Activated B cell treated with CpG ODN at 0.5 μM for 24 hours (primary cell): ENCODE measurements around the gene TMPRSS2. TPM values are rescaled to one million over a fixed set of nuclear protein-coding genes. Genes with fewer than 3 reads are reported as not detected.

ENCODE experiments used
- ATAC-seq: fragments of 200-7000 bp; cut with Tn5 transposase; one replicate; pipeline ENCODE4 v1.10.0; 2021; ENCODE audit warnings: low read depth, mild to moderate bottlenecking, moderate library complexity
- CTCF ChIA-PET: fragments of 350-600 bp; sonication (Branson Sonifier 250); formaldehyde crosslinking; loops from one replicate; lab custom pipeline; 2021; ENCODE audit warnings: antibody characterized with exemption; lab: Charles Lee
- POLR2A ChIA-PET: fragments of 350-600 bp; sonication (Branson Sonifier 250); formaldehyde crosslinking; loops from one replicate; lab custom pipeline; 2021; ENCODE audit warnings: antibody characterized with exemption; lab: Charles Lee
- DNase-seq: peaks from one replicate; pipeline ENCODE4 v3.0.0; 2022
- H3K27ac Mint-ChIP-seq: one replicate; pipeline ENCODE4 v1.8.0; 2020; ENCODE audit warnings: mixed read lengths
- H3K27me3 Mint-ChIP-seq: one replicate; pipeline ENCODE4 v1.8.0; 2021; ENCODE audit warnings: mixed read lengths
- H3K36me3 Mint-ChIP-seq: one replicate; pipeline ENCODE4 v1.8.0; 2021; ENCODE audit warnings: low read depth, mixed read lengths
- H3K4me1 Mint-ChIP-seq: one replicate; pipeline ENCODE4 v1.8.0; 2021; ENCODE audit warnings: mixed read lengths
- H3K4me3 Mint-ChIP-seq: one replicate; pipeline ENCODE4 v1.8.0; 2020; ENCODE audit warnings: mild to moderate bottlenecking, mixed read lengths
- H3K9me3 Mint-ChIP-seq: one replicate; pipeline ENCODE4 v1.8.0; 2020; ENCODE audit warnings: mixed read lengths
- intact Hi-C: fragments of 100-400 bp; cut with micrococcal nuclease; formaldehyde crosslinking; loops from one replicate; pipeline ENCODE4 v1.15.1; 2024
- total RNA-seq: library from RNA; stranded (reverse); gene quantifications from 2 replicates; pipeline ENCODE4 v1.2.3, GENCODE V29; 2022
- TF ChIP-seq, protein P1 (sequence below): fragments of 200-600 bp; IDR thresholded peaks from one replicate; pipeline ENCODE4 v1.8.0; 2022; ENCODE audit warnings: antibody characterized with exemption, mild to moderate bottlenecking

The TMPRSS2 gene
- total RNA-seq, 1 donor from 2014 or later = not detected

DNA sequence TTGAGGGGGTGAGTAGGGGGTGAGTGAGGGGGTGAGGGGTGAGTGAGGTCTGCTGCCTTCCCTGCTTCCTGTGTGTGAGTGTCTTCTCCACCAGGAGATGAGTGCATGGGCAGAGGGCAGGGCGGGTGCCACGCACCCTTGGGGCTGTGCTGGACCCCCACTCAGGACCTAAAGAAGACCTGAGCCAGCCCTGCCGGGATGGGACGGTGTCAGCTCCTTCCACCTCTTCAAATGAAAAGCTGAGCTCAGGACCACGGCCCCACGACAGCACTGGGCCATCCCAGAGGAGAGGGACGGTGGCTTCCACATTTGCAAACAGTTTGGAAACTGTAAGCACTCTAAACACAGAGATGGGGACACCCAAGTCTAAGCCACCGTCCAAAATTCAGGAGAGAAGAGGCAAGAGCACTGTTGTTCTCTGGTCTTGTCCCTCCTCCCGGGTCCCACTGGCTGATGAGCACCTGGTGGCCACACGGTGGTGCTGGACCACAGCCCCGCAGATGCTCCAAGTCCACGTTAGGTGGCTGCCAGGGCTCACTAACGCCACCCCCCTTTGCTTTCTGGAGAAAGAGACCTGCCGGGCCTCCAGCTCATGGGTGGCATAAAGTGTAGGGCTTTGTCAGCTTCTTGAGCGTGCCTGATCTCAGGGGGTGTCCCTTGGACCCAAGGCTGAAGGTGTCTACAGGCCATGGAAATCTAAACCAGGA, 32.1 kb downstream of the TMPRSS2 start:
- H3K9me3 Mint-ChIP-seq = no peaks in the 10 kb centered on the region
- H3K4me1 Mint-ChIP-seq = no peaks in the 10 kb centered on the region
- no peak overlapping the region for H3K4me3 Mint-ChIP-seq
- ATAC-seq (no peak), DNase-seq (no peak)
- ChIA-PET CTCF (no interaction called here), POLR2A (no interaction called here)
- intact Hi-C loops = no loop called here
- H3K36me3 Mint-ChIP-seq = no peaks in the 10 kb centered on the region
- TF ChIP-seq, protein P1, sequence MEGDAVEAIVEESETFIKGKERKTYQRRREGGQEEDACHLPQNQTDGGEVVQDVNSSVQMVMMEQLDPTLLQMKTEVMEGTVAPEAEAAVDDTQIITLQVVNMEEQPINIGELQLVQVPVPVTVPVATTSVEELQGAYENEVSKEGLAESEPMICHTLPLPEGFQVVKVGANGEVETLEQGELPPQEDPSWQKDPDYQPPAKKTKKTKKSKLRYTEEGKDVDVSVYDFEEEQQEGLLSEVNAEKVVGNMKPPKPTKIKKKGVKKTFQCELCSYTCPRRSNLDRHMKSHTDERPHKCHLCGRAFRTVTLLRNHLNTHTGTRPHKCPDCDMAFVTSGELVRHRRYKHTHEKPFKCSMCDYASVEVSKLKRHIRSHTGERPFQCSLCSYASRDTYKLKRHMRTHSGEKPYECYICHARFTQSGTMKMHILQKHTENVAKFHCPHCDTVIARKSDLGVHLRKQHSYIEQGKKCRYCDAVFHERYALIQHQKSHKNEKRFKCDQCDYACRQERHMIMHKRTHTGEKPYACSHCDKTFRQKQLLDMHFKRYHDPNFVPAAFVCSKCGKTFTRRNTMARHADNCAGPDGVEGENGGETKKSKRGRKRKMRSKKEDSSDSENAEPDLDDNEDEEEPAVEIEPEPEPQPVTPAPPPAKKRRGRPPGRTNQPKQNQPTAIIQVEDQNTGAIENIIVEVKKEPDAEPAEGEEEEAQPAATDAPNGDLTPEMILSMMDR = no peak
- peaks cover 5% of the 10 kb centered on the region for H3K27me3 Mint-ChIP-seq
- no peak overlapping the region for H3K27ac Mint-ChIP-seq

DNA sequence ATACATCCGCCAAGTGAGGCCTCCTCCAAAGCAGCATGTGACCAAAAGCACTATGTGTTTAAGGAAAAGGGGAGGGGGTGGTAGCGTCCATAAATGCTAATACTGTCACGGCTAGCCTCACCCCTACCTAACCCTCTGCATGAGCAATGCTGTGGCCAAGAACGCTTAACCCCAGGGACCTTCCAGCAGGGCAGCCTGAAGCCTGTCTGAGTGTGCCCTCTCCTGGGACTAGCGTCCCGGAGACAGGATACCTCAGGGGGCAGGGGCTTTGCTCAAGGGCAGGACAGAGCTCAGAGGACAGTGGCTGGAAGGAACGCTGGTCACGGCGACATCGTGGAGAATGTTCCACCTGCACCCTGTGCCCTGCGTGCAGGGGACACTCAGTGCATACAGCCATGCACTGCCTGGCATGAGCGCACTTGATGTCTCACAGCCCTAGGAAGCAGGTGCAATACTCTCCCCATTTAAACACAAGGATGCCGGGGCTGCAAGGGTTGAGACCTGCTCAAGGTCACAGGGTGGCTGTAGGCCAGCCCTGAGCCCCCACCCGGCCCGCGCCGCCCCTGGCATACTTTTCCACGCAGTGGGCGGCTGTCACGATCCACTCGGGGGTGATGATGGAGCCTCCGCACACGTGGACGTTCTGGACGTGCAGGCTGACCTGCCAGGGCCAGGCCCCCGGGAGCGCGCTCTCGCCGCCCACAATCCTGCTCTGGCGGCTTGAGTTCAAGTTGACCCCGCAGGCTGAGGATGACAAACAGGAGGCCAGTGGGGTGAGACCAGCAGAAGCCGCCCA, 35.0 kb downstream of the TMPRSS2 start:
- intact Hi-C loops = no loop called here
- no peaks in the 10 kb centered on the region for H3K9me3 Mint-ChIP-seq
- no peaks in the 10 kb centered on the region for H3K4me1 Mint-ChIP-seq
- H3K36me3 Mint-ChIP-seq = no peaks in the 10 kb centered on the region
- POLR2A ChIA-PET = no interaction called here
- TF ChIP-seq, protein P1 = no peak
- CTCF ChIA-PET = no interaction called here
- DNase-seq (no peak), ATAC-seq (no peak)
- H3K4me3 Mint-ChIP-seq = no peak overlapping the region
- H3K27me3 Mint-ChIP-seq = peaks cover 25% of the 10 kb centered on the region
- H3K27ac Mint-ChIP-seq = no peak overlapping the region

DNA sequence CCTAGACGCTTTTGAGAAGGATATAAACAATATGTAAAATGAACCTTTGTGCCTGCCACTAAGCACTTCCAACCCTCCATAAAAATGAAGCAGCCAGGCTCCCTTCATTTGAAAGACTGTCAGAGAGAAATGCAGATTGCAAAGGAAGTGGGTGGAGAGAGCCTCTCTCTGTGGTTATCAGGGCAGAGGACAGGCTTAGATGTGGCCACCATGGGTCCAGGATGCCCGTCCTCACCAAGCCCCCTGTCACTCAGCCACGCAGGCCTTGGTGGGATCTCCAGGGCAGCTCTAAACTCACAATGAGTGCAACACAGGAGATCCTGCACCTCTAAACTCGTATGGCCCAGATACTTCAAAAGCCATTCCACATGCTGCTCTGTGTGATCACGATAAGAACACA, 37.9 kb downstream of the TMPRSS2 start:
- Mint-ChIP-seq H3K4me1 (no peaks in the 10 kb centered on the region), H3K27ac (no peak overlapping the region), H3K9me3 (no peaks in the 10 kb centered on the region), H3K4me3 (no peak overlapping the region), H3K27me3 (peaks cover 25% of the 10 kb centered on the region), H3K36me3 (no peaks in the 10 kb centered on the region)
- POLR2A ChIA-PET = no interaction called here
- CTCF ChIA-PET = no interaction called here
- TF ChIP-seq, protein P1 = no peak
- no peak for DNase-seq
- intact Hi-C loops = no loop called here
- ATAC-seq = no peak

DNA sequence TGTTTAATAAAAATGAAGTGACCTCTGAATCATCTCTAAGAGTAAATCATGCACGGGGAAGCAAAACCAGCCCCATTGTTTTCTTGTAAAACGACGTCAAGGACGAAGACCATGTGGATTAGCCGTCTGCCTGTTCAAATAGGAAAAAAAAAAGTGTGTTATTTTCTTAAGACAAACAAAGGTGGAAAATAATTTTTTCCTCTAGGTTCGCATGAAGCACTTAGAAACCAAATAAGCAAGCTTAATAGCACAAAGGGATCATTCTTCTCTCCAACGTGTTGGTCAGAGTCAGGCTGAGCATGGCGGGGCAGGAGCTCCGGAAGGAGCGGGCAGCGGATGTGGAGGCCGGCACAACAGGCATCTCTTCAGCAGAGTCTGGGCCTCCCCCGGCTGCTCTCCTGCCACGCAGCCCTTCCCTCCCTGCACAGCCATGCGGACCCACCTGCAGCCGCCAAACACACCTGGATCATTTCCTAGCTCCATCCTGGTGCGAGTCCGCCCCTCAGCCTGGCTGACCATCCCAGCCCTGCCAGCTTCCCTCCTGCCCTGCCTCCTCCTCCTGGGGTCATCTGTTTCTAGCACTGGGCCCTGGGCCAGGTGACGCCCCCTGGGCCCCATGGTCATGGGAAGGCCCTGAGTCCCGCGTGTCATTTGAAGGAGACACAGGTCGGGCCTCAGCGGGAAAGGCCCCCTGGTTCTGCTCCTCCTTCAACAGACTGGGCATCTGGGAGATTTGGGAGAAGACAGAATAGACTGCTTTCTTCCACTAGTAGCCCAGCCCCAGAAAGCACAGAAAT, 41.7 kb downstream of the TMPRSS2 start:
- POLR2A ChIA-PET = no interaction called here
- no peak for DNase-seq
- TF ChIP-seq, protein P1 = no peak
- H3K4me3 Mint-ChIP-seq = no peak overlapping the region
- H3K36me3 Mint-ChIP-seq = no peaks in the 10 kb centered on the region
- intact Hi-C loops = no loop called here
- H3K27me3 Mint-ChIP-seq = peaks cover 20% of the 10 kb centered on the region
- H3K4me1 Mint-ChIP-seq = peaks cover 13% of the 10 kb centered on the region
- ATAC-seq = no peak
- H3K9me3 Mint-ChIP-seq = peaks cover 5% of the 10 kb centered on the region
- CTCF ChIA-PET = interaction anchor here (2.1 kb wide), 1 partner anchor 183 kb away, joined by 8 read pairs; no protein-coding TSS in a partner anchor
- no peak overlapping the region for H3K27ac Mint-ChIP-seq
